HEK293T (cell line): ENCODE results near the gene AGAP9.
"Not testable (repeated sequence)": the region's sequence is repeated elsewhere in the genome, so short reads cannot be mapped to it uniquely, and the experiment has no call there.

Experiments
- CTCF ChIA-PET: fragments of 350-600 bp; formaldehyde crosslinking; extraction: SDS; loops from one replicate; lab custom pipeline; 2021; ENCODE audit warnings: antibody characterized with exemption, inconsistent platforms; lab: Yijun Ruan, JAX
- POLR2A ChIA-PET: fragments of 350-600 bp; formaldehyde crosslinking; extraction: SDS; loops from one replicate; lab custom pipeline; 2020; ENCODE audit warnings: antibody characterized with exemption, inconsistent platforms; lab: Yijun Ruan, JAX
- DNase-seq: peaks from one replicate; pipeline ENCODE4 v3.0.0; 2012; ENCODE audit warnings: mixed read lengths; ENCODE audit errors: extremely low spot score
- ARNT ChIP-seq: fragments of 450-650 bp; IDR thresholded peaks from 2 replicates; pipeline ENCODE4 v1.6.1; 2017; ENCODE audit warnings: mild to moderate bottlenecking
- BHLHE40 ChIP-seq: fragments of 450-650 bp; IDR thresholded peaks from 2 replicates; pipeline ENCODE4 v1.6.1; 2016; ENCODE audit warnings: mild to moderate bottlenecking, moderate library complexity, borderline replicate concordance
- CTBP1 ChIP-seq: fragments of 450-650 bp; IDR thresholded peaks from 2 replicates; pipeline ENCODE4 v1.6.1; 2016; ENCODE audit warnings: borderline replicate concordance
- ELF4 ChIP-seq: fragments of 450-650 bp; IDR thresholded peaks from 2 replicates; pipeline ENCODE4 v1.6.1; 2017; ENCODE audit warnings: antibody characterized with exemption
- FOXA1 ChIP-seq: fragments of 450-650 bp; IDR thresholded peaks from 2 replicates; pipeline ENCODE4 v1.6.1; 2016; ENCODE audit warnings: mild to moderate bottlenecking
- FOXK2 ChIP-seq: fragments of 450-650 bp; IDR thresholded peaks from 2 replicates; pipeline ENCODE4 v1.6.1; 2016; ENCODE audit warnings: mild to moderate bottlenecking
- FOXM1 ChIP-seq: fragments of 450-650 bp; IDR thresholded peaks from 2 replicates; pipeline ENCODE4 v1.6.1; 2017; ENCODE audit warnings: mild to moderate bottlenecking, borderline replicate concordance
- HDGF ChIP-seq: fragments of 450-650 bp; IDR thresholded peaks from 2 replicates; pipeline ENCODE4 v1.6.1; 2017; ENCODE audit warnings: antibody characterized with exemption, borderline replicate concordance
- L3MBTL2 ChIP-seq: fragments of 450-650 bp; conservative IDR thresholded peaks from 2 replicates; pipeline ENCODE4 v1.6.1; 2016; ENCODE audit warnings: mild to moderate bottlenecking
- LEF1 ChIP-seq: fragments of 450-650 bp; IDR thresholded peaks from 2 replicates; pipeline ENCODE4 v1.6.1; 2017; ENCODE audit warnings: mild to moderate bottlenecking, borderline replicate concordance
- NFRKB ChIP-seq: fragments of 450-650 bp; IDR thresholded peaks from 2 replicates; pipeline ENCODE4 v1.6.1; 2016; ENCODE audit warnings: mild to moderate bottlenecking, moderate library complexity
- SP1 ChIP-seq: fragments of 450-650 bp; IDR thresholded peaks from 2 replicates; pipeline ENCODE4 v1.6.1; 2017
- SUZ12 ChIP-seq: fragments of 450-650 bp; IDR thresholded peaks from 2 replicates; pipeline ENCODE4 v1.6.1; 2016; ENCODE audit warnings: mild to moderate bottlenecking
- TARDBP ChIP-seq: fragments of 450-650 bp; IDR thresholded peaks from 2 replicates; pipeline ENCODE4 v1.6.1; 2016
- ZNF384 ChIP-seq: fragments of 450-650 bp; IDR thresholded peaks from 2 replicates; pipeline ENCODE4 v1.6.1; 2016
- TF ChIP-seq, protein P1 (sequence below): fragments of 450-650 bp; IDR thresholded peaks from 2 replicates; pipeline ENCODE4 v1.6.1; 2016

The AGAP9 gene

GRCh38 chr10:47457826-47458225 lies 65.6 kb downstream of the AGAP9 start:
- CTCF ChIA-PET, result no interaction called here
- POLR2A ChIA-PET, result no interaction called here
- DNase-seq, result no peak
- no peak for TF ChIP-seq NFRKB
- no peak for TF ChIP-seq SP1
- TF ChIP-seq, protein P1, sequence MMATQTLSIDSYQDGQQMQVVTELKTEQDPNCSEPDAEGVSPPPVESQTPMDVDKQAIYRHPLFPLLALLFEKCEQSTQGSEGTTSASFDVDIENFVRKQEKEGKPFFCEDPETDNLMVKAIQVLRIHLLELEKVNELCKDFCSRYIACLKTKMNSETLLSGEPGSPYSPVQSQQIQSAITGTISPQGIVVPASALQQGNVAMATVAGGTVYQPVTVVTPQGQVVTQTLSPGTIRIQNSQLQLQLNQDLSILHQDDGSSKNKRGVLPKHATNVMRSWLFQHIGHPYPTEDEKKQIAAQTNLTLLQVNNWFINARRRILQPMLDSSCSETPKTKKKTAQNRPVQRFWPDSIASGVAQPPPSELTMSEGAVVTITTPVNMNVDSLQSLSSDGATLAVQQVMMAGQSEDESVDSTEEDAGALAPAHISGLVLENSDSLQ, result no peak
- TF ChIP-seq FOXA1, result no peak
- TF ChIP-seq ELF4, result no peak
- TF ChIP-seq BHLHE40, result no peak
- no peak for TF ChIP-seq HDGF
- TF ChIP-seq FOXM1, result no peak
- TF ChIP-seq L3MBTL2, result no peak
- TF ChIP-seq TARDBP, result no peak
- TF ChIP-seq ARNT, result no peak
- TF ChIP-seq CTBP1, result no peak
- no peak for TF ChIP-seq SUZ12
- no peak for TF ChIP-seq LEF1
- TF ChIP-seq ZNF384, result no peak
- no peak for TF ChIP-seq FOXK2

DNA sequence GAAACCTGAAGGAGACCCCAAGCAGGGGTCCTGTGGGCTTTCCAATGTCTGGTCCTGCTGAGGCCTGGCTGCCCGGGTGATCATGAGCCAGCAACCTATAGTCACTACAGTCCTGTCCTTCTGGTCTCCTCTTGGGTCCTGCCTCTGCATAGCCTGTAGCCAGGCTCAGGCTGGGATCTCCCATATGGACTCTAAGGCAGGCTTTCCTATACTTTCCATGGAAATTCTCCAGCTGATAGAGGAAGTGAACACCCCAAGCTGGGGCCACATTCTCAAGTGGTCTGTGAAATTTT lies 66.0 kb downstream of the AGAP9 start:
- ChIA-PET POLR2A (no interaction called here), CTCF (no interaction called here)
- no peak for DNase-seq
- TF ChIP-seq BHLHE40, result no peak
- TF ChIP-seq FOXM1, result no peak
- TF ChIP-seq CTBP1, result no peak
- TF ChIP-seq SP1, result no peak
- TF ChIP-seq FOXA1, result no peak

DNA sequence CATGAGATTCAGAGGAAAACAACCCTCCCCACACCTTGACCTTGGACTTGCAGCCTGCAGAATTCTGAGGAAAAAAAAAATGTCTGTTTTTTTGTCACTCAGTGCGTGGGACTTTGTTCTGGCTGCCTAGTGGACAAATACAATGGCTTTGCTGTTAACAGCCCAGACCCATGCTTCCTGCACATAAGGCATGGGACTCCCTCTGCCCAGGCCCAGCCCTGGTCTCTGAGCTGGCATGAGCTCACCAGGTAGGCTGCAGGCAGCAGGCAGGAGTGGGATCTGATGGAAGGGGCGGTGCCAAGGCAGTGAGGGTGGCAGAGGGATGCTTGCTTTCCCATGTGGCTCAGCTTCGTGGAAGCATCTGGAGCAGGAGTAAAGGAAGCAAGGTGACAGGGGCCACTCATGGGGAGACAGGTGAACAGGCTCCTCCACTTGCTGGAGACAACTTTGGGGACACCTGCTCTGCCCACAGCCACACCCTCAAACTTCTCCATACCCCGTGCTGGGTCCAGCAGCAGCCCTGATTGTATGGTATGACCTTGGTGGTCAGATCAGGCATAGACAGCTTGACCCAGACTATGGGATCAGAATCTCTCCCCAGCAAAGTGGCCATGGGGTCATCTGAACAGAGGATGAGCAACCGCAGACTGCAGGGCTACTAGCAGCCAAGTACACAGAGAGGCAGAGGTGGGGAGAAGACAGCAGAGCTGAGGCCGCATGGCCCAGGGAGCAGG lies 66.5 kb downstream of the AGAP9 start:
- ChIA-PET CTCF (no interaction called here), POLR2A (no interaction called here)
- DNase-seq, result no peak
- TF ChIP-seq ELF4 (no peak), SP1 (no peak), ARNT (no peak), NFRKB (no peak), TARDBP (no peak), BHLHE40 (no peak), FOXK2 (no peak), SUZ12 (no peak), L3MBTL2 (no peak), CTBP1 (no peak), FOXA1 (no peak), HDGF (no peak), ZNF384 (no peak)

DNA sequence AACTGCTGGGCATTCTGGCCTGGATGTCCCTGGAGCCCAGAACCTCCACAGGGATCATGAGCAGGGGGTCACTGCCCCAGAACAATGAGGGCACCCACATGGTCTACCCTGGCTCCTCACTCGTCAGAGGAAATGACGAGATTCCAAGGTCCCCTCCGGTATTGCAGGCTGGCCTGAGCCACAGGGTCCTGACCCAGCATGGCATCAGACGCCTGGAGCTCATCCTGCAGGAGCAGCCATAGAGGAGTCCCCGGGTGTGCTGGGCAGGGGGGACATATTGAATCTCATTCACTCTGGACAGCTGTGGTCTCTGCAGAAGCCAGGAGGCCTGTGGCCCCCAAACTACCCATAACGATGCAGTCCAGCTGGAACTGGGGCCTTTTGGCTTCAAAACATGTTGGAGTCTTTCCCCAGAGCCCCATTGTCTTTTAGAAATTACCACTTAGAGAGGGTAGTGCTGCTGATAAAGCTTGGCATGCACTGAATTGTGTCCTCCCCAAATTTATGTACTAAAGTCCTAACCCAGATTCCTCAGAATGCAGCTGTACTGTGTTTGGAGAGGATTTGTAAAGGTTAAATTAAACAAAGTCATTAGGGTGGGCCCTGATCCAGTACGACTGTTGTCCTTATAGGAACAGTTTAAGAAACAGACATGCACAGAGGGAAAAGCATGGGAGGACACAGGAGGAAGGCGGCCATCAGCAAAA lies 67.2 kb downstream of the AGAP9 start:
- POLR2A ChIA-PET, result no interaction called here
- no peak for TF ChIP-seq SUZ12
- TF ChIP-seq, protein P1, result no peak
- no peak for TF ChIP-seq BHLHE40
- no peak for TF ChIP-seq NFRKB
- no peak for TF ChIP-seq SP1
- CTCF ChIA-PET, result no interaction called here

GRCh38 chr10:47455350-47456078 lies 67.9 kb downstream of the AGAP9 start:
- POLR2A ChIA-PET, DNase-seq, CTCF ChIA-PET: not testable (repeated sequence)

More for the DNA sequence above, 67.2 kb downstream of the AGAP9 start:
- no peak for DNase-seq

GRCh38 chr10:47454780-47455058 lies 68.7 kb downstream of the AGAP9 start:
- POLR2A ChIA-PET, result no interaction called here
- no peak for TF ChIP-seq HDGF
- TF ChIP-seq FOXK2, result no peak
- no peak for TF ChIP-seq BHLHE40
- TF ChIP-seq ARNT, result no peak
- TF ChIP-seq L3MBTL2, result no peak
- TF ChIP-seq, protein P1, result no peak
- TF ChIP-seq ELF4, result no peak
- no peak for TF ChIP-seq FOXA1
- no peak for TF ChIP-seq LEF1
- TF ChIP-seq TARDBP, result no peak
- no peak for TF ChIP-seq FOXM1
- no peak for TF ChIP-seq SP1
- no peak for TF ChIP-seq SUZ12
- DNase-seq, result no peak
- CTCF ChIA-PET, result no interaction called here
